K562 (cell line): ENCODE measurements around the gene SNX9. TPM values are rescaled to one million over a fixed set of nuclear protein-coding genes. Genes with fewer than 3 reads are reported as not detected.

Experiments used
- ARHGAP35 ChIP-seq: fragments of 450-650 bp; IDR thresholded peaks from 2 replicates; pipeline ENCODE4 v1.6.1; 2018; ENCODE audit not compliant: partially characterized antibody
- CXXC5 ChIP-seq: fragments of 250-450 bp; sonication (Bioruptor Pico); IDR thresholded peaks from 2 replicates; pipeline ENCODE4 v1.8.0; 2022; ENCODE audit warnings: inconsistent platforms, mild to moderate bottlenecking, moderate library complexity
- ETV1 ChIP-seq: fragments of 450-650 bp; conservative IDR thresholded peaks from 2 replicates; pipeline ENCODE4 v1.6.1; 2016; ENCODE audit warnings: missing genetic modification characterization, control low read depth, low read depth, missing compliant biosample characterization
- KDM1A ChIP-seq, 2 experiments: fragments of 450-650 bp; IDR thresholded peaks; 2 replicates each; pipeline ENCODE4 v1.6.1; 2016; ENCODE audit warnings: mild to moderate bottlenecking in 2 of 2
- MAZ ChIP-seq, 2 experiments: fragments of 450-650 bp in 1 of 2; sonication (generic) in 1 of 2; formaldehyde crosslinking; IDR thresholded peaks in 1 of 2; conservative IDR thresholded peaks in 1 of 2; 2 replicates each; pipeline versions ENCODE4 v1.4.0 to v1.5.0; 2020; ENCODE audit warnings: mild to moderate bottlenecking in 1 of 2, missing genetic modification reagents in 1 of 2
- MTA2 ChIP-seq: fragments of 450-650 bp; IDR thresholded peaks from 2 replicates; pipeline ENCODE4 v1.6.1; 2016; ENCODE audit warnings: low read depth
- MYNN ChIP-seq, 2 experiments: sonication (generic); formaldehyde crosslinking in 1 of 2; IDR thresholded peaks; 2 replicates each; pipeline versions ENCODE4 v1.5.0 to v1.6.1; 2016 to 2020; ENCODE audit warnings: antibody characterized with exemption in 1 of 2, missing genetic modification reagents in 1 of 2
- PHF8 ChIP-seq: fragments of 200-600 bp; sonication (generic); IDR thresholded peaks from 2 replicates; pipeline ENCODE4 v1.6.1; 2012; ENCODE audit warnings: mixed run types, mild to moderate bottlenecking, inconsistent platforms, low read length, moderate library complexity, borderline replicate concordance
- PHTF2 ChIP-seq: fragments of 250-450 bp; sonication (Bioruptor Pico); IDR thresholded peaks from 2 replicates; pipeline ENCODE4 v1.5.0; 2021; ENCODE audit warnings: mild to moderate bottlenecking
- PPARD ChIP-seq: fragments of 250-450 bp; sonication (Bioruptor Pico); IDR thresholded peaks from 2 replicates; pipeline ENCODE4 v1.8.0; 2022; ENCODE audit warnings: inconsistent platforms, mild to moderate bottlenecking, moderate library complexity
- RBM34 ChIP-seq: fragments of 200-400 bp; formaldehyde crosslinking; IDR thresholded peaks from 2 replicates; pipeline ENCODE4 v1.6.1; 2018; ENCODE audit warnings: low read length, borderline replicate concordance; ENCODE audit not compliant: insufficient read depth
- SOX6 ChIP-seq: fragments of 450-650 bp; IDR thresholded peaks from 2 replicates; pipeline ENCODE4 v1.6.1; 2014; ENCODE audit warnings: mild to moderate bottlenecking
- SP2 ChIP-seq: IDR thresholded peaks from 2 replicates; pipeline ENCODE4 v1.6.1; 2011; ENCODE audit warnings: mild to moderate bottlenecking, low read depth, low read length, moderate library complexity; ENCODE audit not compliant: poor library complexity, severe bottlenecking; ENCODE audit errors: extremely low read depth
- TAF9B ChIP-seq: fragments of 450-650 bp; IDR thresholded peaks from 2 replicates; pipeline ENCODE4 v1.6.1; 2018; ENCODE audit warnings: mild to moderate bottlenecking; ENCODE audit not compliant: partially characterized antibody
- TCF7 ChIP-seq: sonication (generic); IDR thresholded peaks from 2 replicates; pipeline ENCODE4 v1.6.1; 2016; ENCODE audit warnings: antibody characterized with exemption, borderline replicate concordance
- TCFL5 ChIP-seq: fragments of 250-450 bp; sonication (Bioruptor Pico); conservative IDR thresholded peaks from 2 replicates; pipeline ENCODE4 v1.6.1; 2021; ENCODE audit warnings: mild to moderate bottlenecking, moderate library complexity, matching md5 sums
- U2AF1 ChIP-seq: fragments of 200-400 bp; formaldehyde crosslinking; optimal IDR thresholded peaks from 2 replicates; pipeline ENCODE3; 2017; ENCODE audit warnings: mild to moderate bottlenecking, low read depth, low read length, moderate library complexity
- ZNF699 ChIP-seq: fragments of 250-450 bp; sonication (Bioruptor Pico); IDR thresholded peaks from 2 replicates; pipeline ENCODE4 v1.8.0; 2021; ENCODE audit warnings: mild to moderate bottlenecking, moderate library complexity; ENCODE audit not compliant: insufficient replicate concordance
- ZNF707 ChIP-seq: fragments of 250-450 bp; sonication (Bioruptor Pico); conservative IDR thresholded peaks from 2 replicates; pipeline ENCODE4 v1.8.0; 2022; ENCODE audit warnings: inconsistent platforms, mild to moderate bottlenecking, moderate library complexity
- polyA plus RNA-seq, 8 experiments: library from polyadenylated mRNA; depleted of rRNA in 4 of 8; stranded (reverse) in 5 of 8; unstranded in 3 of 8; fragments of >200 nt; fragmentation: Nextera tagmentation in 2 of 8; fragmentation: Illumina TruSeq in 1 of 8; extraction: Ambion mirVana in 2 of 8; extraction: Trizol in 1 of 8; gene quantifications; 2 replicates each; pipeline versions ENCODE4 v1.2.1 to v1.2.3, GENCODE V29; 2011 to 2014; ENCODE audit warnings: inconsistent platforms in 1 of 8, missing spikeins in 1 of 8
- total RNA-seq, 7 experiments: library from RNA; depleted of rRNA in 6 of 7; stranded (reverse); fragments of >200 nt in 6 of 7; fragmentation: Illumina TruSeq in 2 of 7; extraction: Trizol in 2 of 7; gene quantifications; 2 replicates each; pipeline versions ENCODE4 v1.2.1 to v1.2.3, GENCODE V29; 2011 to 2021; ENCODE audit warnings: low replicate concordance in 1 of 7
- TF ChIP-seq, protein P1 (sequence below): fragments of 250-450 bp; sonication (Bioruptor Pico); IDR thresholded peaks from 2 replicates; pipeline ENCODE4 v1.4.0; 2020; ENCODE audit warnings: mild to moderate bottlenecking, moderate library complexity
- TF ChIP-seq, protein P2 (sequence below), 2 experiments: fragments of 450-650 bp in 1 of 2; sonication (generic) in 1 of 2; formaldehyde crosslinking; conservative IDR thresholded peaks; 2 replicates each; pipeline versions ENCODE4 v1.4.0 to v1.8.1; 2020 to 2022; ENCODE audit warnings: mild to moderate bottlenecking in 1 of 2, missing genetic modification reagents in 1 of 2
- TF ChIP-seq, protein P3 (sequence below): fragments of 250-450 bp; sonication (Bioruptor Pico); IDR thresholded peaks from 2 replicates; pipeline ENCODE4 v1.5.0; 2021
- TF ChIP-seq, protein P4 (sequence below): fragments of 250-450 bp; sonication (Bioruptor Pico); IDR thresholded peaks from 2 replicates; pipeline ENCODE4 v1.8.0; 2022; ENCODE audit warnings: moderate library complexity, mild to moderate bottlenecking, inconsistent platforms
- TF ChIP-seq, protein P5 (sequence below), 2 experiments: IDR thresholded peaks; 2 replicates each; pipeline ENCODE4 v1.6.1; 2011; ENCODE audit warnings: borderline replicate concordance in 1 of 2, control low read depth in 1 of 2, low read depth in 1 of 2, low read length in 1 of 2, mild to moderate bottlenecking in 1 of 2, mixed read lengths in 1 of 2, moderate library complexity in 1 of 2; ENCODE audit not compliant: insufficient read depth in 1 of 2, insufficient read length in 1 of 2, poor library complexity in 1 of 2, severe bottlenecking in 1 of 2; ENCODE audit errors: extremely low read depth in 1 of 2

Gene SNX9
- total and polyA plus RNA-seq, 9 of the 15 experiments (the other 6 are each of a cell fraction or from before 2014, with no cell fraction given), result 6.0 to 81.7 (median 57.1) TPM

DNA sequence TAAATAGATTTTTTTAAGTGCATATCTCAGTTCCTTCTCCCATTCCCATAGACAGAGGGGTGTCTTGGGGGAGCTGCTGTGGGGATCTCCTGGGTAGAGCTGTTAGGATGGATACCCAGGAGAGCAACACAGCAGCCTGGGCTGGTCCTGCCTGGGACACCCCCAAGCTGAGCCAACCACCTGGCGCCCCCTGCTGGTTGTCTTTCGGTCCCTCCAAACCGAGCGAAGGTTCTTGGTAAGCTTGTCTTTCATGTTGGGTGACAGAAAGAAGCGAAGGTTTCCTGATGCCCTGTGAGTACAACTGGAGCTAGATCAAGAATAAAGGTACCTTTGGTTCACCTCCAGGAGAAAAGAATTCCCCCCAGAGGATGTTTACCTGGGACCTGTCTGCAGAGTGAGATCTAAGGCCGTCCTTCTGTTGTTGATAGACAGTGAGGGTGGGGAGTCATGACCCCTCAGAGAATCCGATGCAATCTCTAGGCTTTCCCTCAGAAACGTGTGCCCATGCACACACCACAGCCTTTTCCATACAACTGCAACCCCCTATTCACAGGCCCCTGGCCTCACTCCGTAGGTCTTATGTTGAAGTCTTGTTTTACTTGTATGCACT is 50.8 kb downstream of the SNX9 start (continued):
- TF ChIP-seq, protein P1, sequence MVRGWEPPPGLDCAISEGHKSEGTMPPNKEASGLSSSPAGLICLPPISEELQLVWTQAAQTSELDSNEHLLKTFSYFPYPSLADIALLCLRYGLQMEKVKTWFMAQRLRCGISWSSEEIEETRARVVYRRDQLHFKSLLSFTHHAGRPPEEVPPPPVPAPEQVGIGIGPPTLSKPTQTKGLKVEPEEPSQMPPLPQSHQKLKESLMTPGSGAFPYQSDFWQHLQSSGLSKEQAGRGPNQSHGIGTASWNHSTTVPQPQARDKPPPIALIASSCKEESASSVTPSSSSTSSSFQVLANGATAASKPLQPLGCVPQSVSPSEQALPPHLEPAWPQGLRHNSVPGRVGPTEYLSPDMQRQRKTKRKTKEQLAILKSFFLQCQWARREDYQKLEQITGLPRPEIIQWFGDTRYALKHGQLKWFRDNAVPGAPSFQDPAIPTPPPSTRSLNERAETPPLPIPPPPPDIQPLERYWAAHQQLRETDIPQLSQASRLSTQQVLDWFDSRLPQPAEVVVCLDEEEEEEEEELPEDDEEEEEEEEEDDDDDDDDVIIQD (CRISPR knock-in tag), result no peak
- TF ChIP-seq, protein P2, sequence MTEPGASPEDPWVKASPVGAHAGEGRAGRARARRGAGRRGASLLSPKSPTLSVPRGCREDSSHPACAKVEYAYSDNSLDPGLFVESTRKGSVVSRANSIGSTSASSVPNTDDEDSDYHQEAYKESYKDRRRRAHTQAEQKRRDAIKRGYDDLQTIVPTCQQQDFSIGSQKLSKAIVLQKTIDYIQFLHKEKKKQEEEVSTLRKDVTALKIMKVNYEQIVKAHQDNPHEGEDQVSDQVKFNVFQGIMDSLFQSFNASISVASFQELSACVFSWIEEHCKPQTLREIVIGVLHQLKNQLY (CRISPR knock-in tag; conservative IDR thresholded peaks at IDR 0.05), result no peak
- TF ChIP-seq TCFL5 (CRISPR knock-in tag), result no peak
- no peak for TF ChIP-seq MYNN (IDR thresholded peaks at IDR 0.05)
- TF ChIP-seq MYNN (CRISPR knock-in tag; IDR thresholded peaks at IDR 0.05), result no peak
- TF ChIP-seq PPARD (CRISPR knock-in tag), result no peak
- TF ChIP-seq ZNF707 (CRISPR knock-in tag), result no peak
- no peak for TF ChIP-seq U2AF1
- no peak for TF ChIP-seq ETV1 (tag)
- TF ChIP-seq, protein P3, sequence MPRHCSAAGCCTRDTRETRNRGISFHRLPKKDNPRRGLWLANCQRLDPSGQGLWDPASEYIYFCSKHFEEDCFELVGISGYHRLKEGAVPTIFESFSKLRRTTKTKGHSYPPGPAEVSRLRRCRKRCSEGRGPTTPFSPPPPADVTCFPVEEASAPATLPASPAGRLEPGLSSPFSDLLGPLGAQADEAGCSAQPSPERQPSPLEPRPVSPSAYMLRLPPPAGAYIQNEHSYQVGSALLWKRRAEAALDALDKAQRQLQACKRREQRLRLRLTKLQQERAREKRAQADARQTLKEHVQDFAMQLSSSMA (CRISPR knock-in tag), result no peak
- no peak for TF ChIP-seq RBM34
- TF ChIP-seq SP2, result no peak
- TF ChIP-seq, protein P4, sequence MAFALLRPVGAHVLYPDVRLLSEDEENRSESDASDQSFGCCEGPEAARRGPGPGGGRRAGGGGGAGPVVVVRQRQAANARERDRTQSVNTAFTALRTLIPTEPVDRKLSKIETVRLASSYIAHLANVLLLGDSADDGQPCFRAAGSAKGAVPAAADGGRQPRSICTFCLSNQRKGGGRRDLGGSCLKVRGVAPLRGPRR (CRISPR knock-in tag), result no peak
- peak; percentile 45; the same call in 1 of the 2 replicates for TF ChIP-seq TCF7
- TF ChIP-seq PHF8, result no peak
- TF ChIP-seq SOX6, result 0 out of 2 replicates have a peak, but pooled peaks have one; percentile 10
- TF ChIP-seq MAZ (CRISPR knock-in tag; conservative IDR thresholded peaks at IDR 0.05 in 1 of 2, IDR thresholded peaks at IDR 0.05 in 1 of 2), result peak in 1 of 2 experiments; percentile 59; a peak in 1 of 4 replicates
- TF ChIP-seq CXXC5 (CRISPR knock-in tag), result no peak
- TF ChIP-seq PHTF2 (CRISPR knock-in tag), result no peak
- no peak for TF ChIP-seq TAF9B
- TF ChIP-seq MTA2, result no peak
- TF ChIP-seq ARHGAP35, result no peak
- TF ChIP-seq KDM1A (IDR thresholded peaks at IDR 0.05), result no peak
- TF ChIP-seq, protein P5, sequence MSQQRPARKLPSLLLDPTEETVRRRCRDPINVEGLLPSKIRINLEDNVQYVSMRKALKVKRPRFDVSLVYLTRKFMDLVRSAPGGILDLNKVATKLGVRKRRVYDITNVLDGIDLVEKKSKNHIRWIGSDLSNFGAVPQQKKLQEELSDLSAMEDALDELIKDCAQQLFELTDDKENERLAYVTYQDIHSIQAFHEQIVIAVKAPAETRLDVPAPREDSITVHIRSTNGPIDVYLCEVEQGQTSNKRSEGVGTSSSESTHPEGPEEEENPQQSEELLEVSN (IDR thresholded peaks at IDR 0.05; ENCODE audit: borderline replicate concordance in 1 of 2, extremely low read depth in 1 of 2, insufficient read depth in 1 of 2, insufficient read length in 1 of 2, low read depth in 1 of 2, low read length in 1 of 2, poor library complexity in 1 of 2, severe bottlenecking in 1 of 2), result no peak
- no peak for TF ChIP-seq ZNF699 (CRISPR knock-in tag)
